Nephron progenitor cell (in vitro differentiated cells): Measurements from ENCODE around the gene NPPA.

Experiments
- DNase-seq: peaks from one replicate; pipeline ENCODE4 v3.0.0; 2021
- H3K27ac Mint-ChIP-seq: 2 replicates; pipeline ENCODE4 v1.8.0; 2021; ENCODE audit warnings: mild to moderate bottlenecking, moderate library complexity, mixed read lengths
- H3K27me3 Mint-ChIP-seq: 2 replicates; pipeline ENCODE4 v1.8.0; 2021; ENCODE audit warnings: mild to moderate bottlenecking, low read depth, mixed read lengths; ENCODE audit not compliant: poor library complexity
- H3K36me3 Mint-ChIP-seq: 2 replicates; pipeline ENCODE4 v1.8.0; 2021; ENCODE audit warnings: low read depth, mixed read lengths
- H3K4me1 Mint-ChIP-seq: 2 replicates; pipeline ENCODE4 v1.8.0; 2021; ENCODE audit warnings: mixed read lengths
- H3K4me3 Mint-ChIP-seq: 2 replicates; pipeline ENCODE4 v1.8.0; 2021; ENCODE audit warnings: mild to moderate bottlenecking, moderate library complexity, mixed read lengths
- H3K9me3 Mint-ChIP-seq: 2 replicates; pipeline ENCODE4 v1.8.0; 2021; ENCODE audit warnings: mild to moderate bottlenecking, moderate library complexity, mixed read lengths
- CTCF ChIP-seq: fragments of 200-600 bp; sonication (generic); IDR thresholded peaks from 2 replicates; pipeline ENCODE4 v1.5.0; 2021; ENCODE audit warnings: antibody characterized with exemption

The NPPA gene

GRCh38 chr1:11837767-11838348 lies 9.7 kb downstream of the NPPA start:
- Mint-ChIP-seq H3K36me3 (peaks cover 57% of the 10 kb centered on the region), H3K27ac (no peak overlapping the region), H3K4me1 (no peaks in the 10 kb centered on the region)

GRCh38 chr1:11836955-11837766 lies 10.4 kb downstream of the NPPA start:
- DNase-seq: no peak
- Mint-ChIP-seq H3K27ac (peak overlapping the region; percentile 32), H3K36me3 (peaks cover 57% of the 10 kb centered on the region), H3K27me3 (peaks cover 3% of the 10 kb centered on the region), H3K4me3 (no peak overlapping the region), H3K4me1 (no peaks in the 10 kb centered on the region), H3K9me3 (no peaks in the 10 kb centered on the region)
- TF ChIP-seq CTCF: no peak

More at GRCh38 chr1:11837767-11838348, 9.7 kb downstream of the NPPA start:
- Mint-ChIP-seq H3K4me3 (no peak overlapping the region), H3K27me3 (peaks cover 3% of the 10 kb centered on the region), H3K9me3 (no peaks in the 10 kb centered on the region)
- no peak for TF ChIP-seq CTCF
- no peak for DNase-seq

GRCh38 chr1:11835441-11836225 lies 11.9 kb downstream of the NPPA start:
- H3K27ac Mint-ChIP-seq: peak overlapping the region; percentile 84
- no peak for DNase-seq
- no peaks in the 10 kb centered on the region for H3K4me1 Mint-ChIP-seq
- H3K4me3 Mint-ChIP-seq: no peak overlapping the region
- peaks cover 3% of the 10 kb centered on the region for H3K27me3 Mint-ChIP-seq
- no peaks in the 10 kb centered on the region for H3K9me3 Mint-ChIP-seq
- peaks cover 50% of the 10 kb centered on the region for H3K36me3 Mint-ChIP-seq
- TF ChIP-seq CTCF: no peak

GRCh38 chr1:11833900-11834299 lies 13.7 kb downstream of the NPPA start:
- Mint-ChIP-seq H3K4me3 (no peak overlapping the region), H3K36me3 (peaks cover 59% of the 10 kb centered on the region), H3K27ac (no peak overlapping the region), H3K27me3 (peaks cover 3% of the 10 kb centered on the region), H3K4me1 (no peaks in the 10 kb centered on the region), H3K9me3 (no peaks in the 10 kb centered on the region)
- DNase-seq: no peak
- TF ChIP-seq CTCF: no peak

- Mint-ChIP-seq H3K4me1 (no peaks in the 10 kb centered on the region), H3K4me3 (no peak overlapping the region), H3K27ac (no peak overlapping the region), H3K27me3 (peaks cover 3% of the 10 kb centered on the region), H3K9me3 (no peaks in the 10 kb centered on the region), H3K36me3 (peaks cover 59% of the 10 kb centered on the region)
- TF ChIP-seq CTCF: no peak
- DNase-seq: no peak
Measured at GRCh38 chr1:11833497-11833896, 14.1 kb downstream of the NPPA start.
